Astrocyte (in vitro differentiated cells and primary cell): Measurements from ENCODE around the gene CENPU. TPM values are rescaled to one million over a fixed set of nuclear protein-coding genes. Genes with fewer than 3 reads are reported as not detected.
"Not testable (repeated sequence)": the region's sequence is repeated elsewhere in the genome, so short reads cannot be mapped to it uniquely, and the experiment has no call there.

Source experiments
- DNase-seq: peaks from one replicate; pipeline ENCODE4 v3.0.0-alpha.2; 2010; ENCODE audit warnings: low read depth
- FAIRE-seq: peaks from 2 replicates; lab custom pipeline; 2011; peaks lifted over from hg19 to GRCh38; lab: Jason Lieb, UNC
- H2AFZ ChIP-seq: 2 replicates; pipeline ENCODE4 v1.6.0; 2012; ENCODE audit warnings: low read depth, low read length, inconsistent platforms
- H3K27ac ChIP-seq: 2 replicates; pipeline ENCODE4 v1.5.1; 2011; ENCODE audit warnings: low read depth, low read length, inconsistent platforms
- H3K27me3 ChIP-seq: 2 replicates; pipeline ENCODE4 v1.6.0; 2011; ENCODE audit warnings: low read length, inconsistent platforms; ENCODE audit not compliant: insufficient read depth
- H3K36me3 ChIP-seq: 2 replicates; pipeline ENCODE4 v1.5.1; 2011; ENCODE audit warnings: low read length, inconsistent platforms; ENCODE audit not compliant: insufficient read depth
- H3K4me1 ChIP-seq: 2 replicates; pipeline ENCODE4 v1.5.1; 2011; ENCODE audit warnings: low read length, inconsistent platforms; ENCODE audit not compliant: insufficient read depth
- H3K4me2 ChIP-seq: 2 replicates; pipeline ENCODE4 v1.6.0; 2012; ENCODE audit warnings: low read length, inconsistent platforms
- H3K4me3 ChIP-seq: 2 replicates; pipeline ENCODE4 v1.5.1; 2011; ENCODE audit warnings: low read depth, mild to moderate bottlenecking, low read length, inconsistent platforms; ENCODE audit not compliant: insufficient read depth
- H3K79me2 ChIP-seq: 2 replicates; pipeline ENCODE4 v1.6.0; 2012; ENCODE audit warnings: mild to moderate bottlenecking, low read length, inconsistent platforms; ENCODE audit not compliant: insufficient read depth
- H3K9ac ChIP-seq: 2 replicates; pipeline ENCODE4 v1.6.0; 2012; ENCODE audit warnings: mild to moderate bottlenecking, low read length, inconsistent platforms
- H3K9me3 ChIP-seq: 2 replicates; pipeline ENCODE4 v1.5.1; 2012; ENCODE audit warnings: low read depth, mild to moderate bottlenecking, low read length, inconsistent platforms; ENCODE audit not compliant: insufficient read depth
- H4K20me1 ChIP-seq: 2 replicates; pipeline ENCODE4 v1.6.0; 2012; ENCODE audit warnings: low read length, inconsistent platforms; ENCODE audit not compliant: insufficient read depth
- H3K27ac Mint-ChIP-seq: one replicate; pipeline ENCODE4 v1.8.0; 2021; ENCODE audit warnings: mild to moderate bottlenecking, mixed read lengths; ENCODE audit not compliant: unreplicated experiment
- H3K27me3 Mint-ChIP-seq: one replicate; pipeline ENCODE4 v1.8.0; 2021; ENCODE audit warnings: low read depth, mixed read lengths; ENCODE audit not compliant: unreplicated experiment
- H3K36me3 Mint-ChIP-seq: one replicate; pipeline ENCODE4 v1.8.0; 2021; ENCODE audit warnings: low read depth, mixed read lengths; ENCODE audit not compliant: unreplicated experiment
- H3K4me1 Mint-ChIP-seq: one replicate; pipeline ENCODE4 v1.8.0; 2021; ENCODE audit warnings: low read depth, mixed read lengths; ENCODE audit not compliant: unreplicated experiment
- H3K4me3 Mint-ChIP-seq: one replicate; pipeline ENCODE4 v1.8.0; 2021; ENCODE audit warnings: mild to moderate bottlenecking, moderate library complexity, mixed read lengths; ENCODE audit not compliant: unreplicated experiment
- H3K9me3 Mint-ChIP-seq: one replicate; pipeline ENCODE4 v1.8.0; 2021; ENCODE audit warnings: mild to moderate bottlenecking, mixed read lengths; ENCODE audit not compliant: unreplicated experiment
- EZH2 ChIP-seq: IDR thresholded peaks from 2 replicates; pipeline ENCODE4 v1.6.1; 2012; ENCODE audit warnings: mild to moderate bottlenecking, low read length, inconsistent platforms; ENCODE audit not compliant: insufficient read depth
- total RNA-seq: library from RNA; stranded (reverse); gene quantifications from 2 replicates; pipeline ENCODE4 v1.2.1, GENCODE V29; 2021
- TF ChIP-seq, protein P1 (sequence below): IDR thresholded peaks from 2 replicates; pipeline ENCODE4 v1.5.1; 2011; ENCODE audit warnings: low read depth, mild to moderate bottlenecking, inconsistent platforms, low read length, moderate library complexity; ENCODE audit not compliant: insufficient read depth

Gene CENPU
- total RNA-seq, 1 donor from 2014 or later = 6.0 TPM

DNA sequence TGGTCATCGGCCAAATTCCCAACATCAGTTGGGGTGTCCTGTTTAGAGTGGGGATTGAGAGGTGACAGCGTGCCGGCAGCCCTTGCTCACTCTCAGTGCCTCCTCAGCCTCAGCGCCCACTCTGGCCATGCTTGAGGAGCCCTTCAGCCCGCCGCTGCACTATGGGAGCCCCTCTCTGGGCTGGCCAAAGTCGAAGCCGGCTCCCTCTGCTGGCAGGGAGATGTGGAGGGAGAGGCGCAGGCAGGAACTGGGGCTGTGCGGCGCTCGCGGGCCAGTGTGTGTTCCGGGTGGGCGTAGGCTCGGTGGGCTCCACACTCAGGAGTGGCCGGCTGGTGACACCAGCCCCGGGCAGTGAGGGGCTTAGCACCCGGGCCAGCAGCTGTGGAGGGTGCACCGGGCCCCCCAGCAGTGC, 7.1 kb upstream of the CENPU start:
- Histone ChIP-seq H2AFZ (no peak overlapping the region), H3K4me3 (no peak overlapping the region), H3K4me2 (no peak overlapping the region), H3K36me3 (no peaks in the 10 kb centered on the region), H3K9ac (no peak overlapping the region), H3K27ac (no peak overlapping the region), H3K4me1 (peaks cover 2% of the 10 kb centered on the region), H3K27me3 (peaks cover 3% of the 10 kb centered on the region), H3K79me2 (no peaks in the 10 kb centered on the region), H4K20me1 (no peaks in the 10 kb centered on the region), H3K9me3 (no peaks in the 10 kb centered on the region)
- H3K36me3 Mint-ChIP-seq = no peaks in the 10 kb centered on the region
- peaks cover 2% of the 10 kb centered on the region for H3K4me1 Mint-ChIP-seq
- peaks cover 7% of the 10 kb centered on the region for H3K9me3 Mint-ChIP-seq
- no peak overlapping the region for H3K27ac Mint-ChIP-seq
- FAIRE-seq (no peak), DNase-seq (no peak)
- peaks cover 7% of the 10 kb centered on the region for H3K27me3 Mint-ChIP-seq
- TF ChIP-seq, protein P1, sequence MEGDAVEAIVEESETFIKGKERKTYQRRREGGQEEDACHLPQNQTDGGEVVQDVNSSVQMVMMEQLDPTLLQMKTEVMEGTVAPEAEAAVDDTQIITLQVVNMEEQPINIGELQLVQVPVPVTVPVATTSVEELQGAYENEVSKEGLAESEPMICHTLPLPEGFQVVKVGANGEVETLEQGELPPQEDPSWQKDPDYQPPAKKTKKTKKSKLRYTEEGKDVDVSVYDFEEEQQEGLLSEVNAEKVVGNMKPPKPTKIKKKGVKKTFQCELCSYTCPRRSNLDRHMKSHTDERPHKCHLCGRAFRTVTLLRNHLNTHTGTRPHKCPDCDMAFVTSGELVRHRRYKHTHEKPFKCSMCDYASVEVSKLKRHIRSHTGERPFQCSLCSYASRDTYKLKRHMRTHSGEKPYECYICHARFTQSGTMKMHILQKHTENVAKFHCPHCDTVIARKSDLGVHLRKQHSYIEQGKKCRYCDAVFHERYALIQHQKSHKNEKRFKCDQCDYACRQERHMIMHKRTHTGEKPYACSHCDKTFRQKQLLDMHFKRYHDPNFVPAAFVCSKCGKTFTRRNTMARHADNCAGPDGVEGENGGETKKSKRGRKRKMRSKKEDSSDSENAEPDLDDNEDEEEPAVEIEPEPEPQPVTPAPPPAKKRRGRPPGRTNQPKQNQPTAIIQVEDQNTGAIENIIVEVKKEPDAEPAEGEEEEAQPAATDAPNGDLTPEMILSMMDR = no peak
- no peak overlapping the region for H3K4me3 Mint-ChIP-seq

DNA sequence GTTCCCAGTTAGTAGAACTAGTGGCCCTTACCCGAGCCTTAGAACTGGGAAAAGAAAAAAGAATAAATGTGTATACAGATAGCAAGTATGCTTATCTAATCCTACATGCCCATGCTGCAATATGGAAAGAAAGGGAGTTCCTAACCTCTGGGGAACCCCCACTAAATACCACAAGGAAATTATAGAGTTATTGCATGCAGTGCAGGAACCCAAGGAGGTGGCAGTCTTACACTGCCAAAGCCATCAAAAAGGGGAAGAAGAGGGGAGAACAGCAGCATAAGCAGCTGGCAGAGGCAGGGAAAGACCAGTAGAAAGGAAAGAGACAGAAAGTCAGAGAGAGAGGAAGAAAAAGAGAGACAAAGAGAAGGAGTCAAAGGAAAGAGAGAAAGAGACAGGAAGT, 5.7 kb upstream of the CENPU start:
- H3K4me2 ChIP-seq, H3K9me3 Mint-ChIP-seq, FAIRE-seq, H2AFZ ChIP-seq, H3K27ac ChIP-seq, H4K20me1 ChIP-seq, H3K36me3 Mint-ChIP-seq, H3K4me1 ChIP-seq, H3K9me3 ChIP-seq, H3K4me3 Mint-ChIP-seq, H3K9ac ChIP-seq, H3K27me3 Mint-ChIP-seq, H3K4me3 ChIP-seq, H3K27ac Mint-ChIP-seq, H3K79me2 ChIP-seq, H3K4me1 Mint-ChIP-seq, DNase-seq, H3K36me3 ChIP-seq, H3K27me3 ChIP-seq: not testable (repeated sequence)

DNA sequence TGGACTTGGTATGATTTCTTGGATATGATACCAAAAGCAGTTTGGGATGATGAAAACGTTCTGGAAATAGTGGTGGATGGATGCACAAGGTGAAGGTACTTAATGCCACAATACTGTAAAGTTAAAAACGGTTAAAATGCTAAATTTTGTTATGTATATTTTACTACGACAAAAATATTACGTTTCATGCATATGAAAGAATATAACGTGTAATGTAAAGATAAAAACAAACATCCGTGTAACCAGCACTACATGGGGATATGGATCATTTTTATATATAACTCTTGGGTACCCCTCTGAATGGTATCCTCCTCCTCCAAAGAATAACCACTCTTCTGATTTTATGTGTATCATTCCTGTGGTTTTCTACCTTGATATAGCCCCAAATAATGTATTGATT, 862 bp upstream of the CENPU start:
- FAIRE-seq (no peak), DNase-seq (no peak)
- no peaks in the 10 kb centered on the region for H3K36me3 Mint-ChIP-seq
- Histone ChIP-seq H3K4me1 (peaks cover 7% of the 10 kb centered on the region), H3K27ac (peak overlapping the region; percentile 44), H4K20me1 (no peaks in the 10 kb centered on the region), H3K9me3 (no peaks in the 10 kb centered on the region), H3K36me3 (no peaks in the 10 kb centered on the region), H3K9ac (peak overlapping the region; percentile 94), H3K27me3 (no peaks in the 10 kb centered on the region), H3K4me3 (peak overlapping the region; percentile 98), H3K4me2 (peak overlapping the region; percentile 87), H3K79me2 (peaks cover 30% of the 10 kb centered on the region), H2AFZ (peak overlapping the region; percentile 94)
- peaks cover 4% of the 10 kb centered on the region for H3K4me1 Mint-ChIP-seq
- no peaks in the 10 kb centered on the region for H3K27me3 Mint-ChIP-seq
- TF ChIP-seq, protein P1 = no peak
- no peak for TF ChIP-seq EZH2
- H3K27ac Mint-ChIP-seq = no peak overlapping the region
- peak overlapping the region; percentile 95 for H3K4me3 Mint-ChIP-seq
- no peaks in the 10 kb centered on the region for H3K9me3 Mint-ChIP-seq
